GM23338 (cell line): Measurements from ENCODE around the gene OR2B2.
"Not testable (repeated sequence)": the region's sequence is repeated elsewhere in the genome, so short reads cannot be mapped to it uniquely, and the experiment has no call there.

ENCODE experiments used
- CREB1 ChIP-seq: fragments of 250-450 bp; sonication (Bioruptor Pico); IDR thresholded peaks from 2 replicates; pipeline ENCODE4 v1.5.0; 2020; ENCODE audit warnings: low read depth, mild to moderate bottlenecking, moderate library complexity
- CTCF ChIP-seq, 2 experiments: fragments of 200-600 bp in 1 of 2; sonication (generic) in 1 of 2; conservative IDR thresholded peaks; 2 replicates each; pipeline versions ENCODE4 v1.5.1 to v1.6.1; 2016 to 2017; ENCODE audit warnings: antibody characterized with exemption in 2 of 2, low read depth in 2 of 2, mild to moderate bottlenecking in 2 of 2, moderate library complexity in 1 of 2
- EZH2 ChIP-seq: fragments of 200-600 bp; sonication (generic); IDR thresholded peaks from one replicate; pipeline ENCODE4 v1.8.0; 2017; ENCODE audit warnings: antibody characterized with exemption, mild to moderate bottlenecking, low read depth; ENCODE audit not compliant: unreplicated experiment
- EZH2phosphoT487 ChIP-seq: fragments of 200-600 bp; sonication (generic); IDR thresholded peaks from one replicate; pipeline ENCODE4 v1.8.1; 2018; ENCODE audit warnings: antibody characterized with exemption; ENCODE audit not compliant: unreplicated experiment
- JUNB ChIP-seq: IDR thresholded peaks from one replicate; pipeline ENCODE4 v1.6.1; 2016; ENCODE audit warnings: antibody characterized with exemption; ENCODE audit not compliant: unreplicated experiment
- NANOG ChIP-seq: IDR thresholded peaks from 2 replicates; pipeline ENCODE4 v1.6.1; 2016; ENCODE audit warnings: antibody characterized with exemption, borderline replicate concordance
- POLR2AphosphoS5 ChIP-seq: IDR thresholded peaks from 2 replicates; pipeline ENCODE4 v1.6.1; 2016; ENCODE audit warnings: antibody characterized with exemption, low read depth
- ZNF114 ChIP-seq: fragments of 250-450 bp; sonication (Bioruptor Pico); IDR thresholded peaks from 2 replicates; pipeline ENCODE4 v1.5.0; 2020; ENCODE audit warnings: mild to moderate bottlenecking, moderate library complexity
- TF ChIP-seq, protein P1 (sequence below): IDR thresholded peaks from one replicate; pipeline ENCODE4 v1.6.1; 2018; ENCODE audit warnings: antibody characterized with exemption; ENCODE audit not compliant: unreplicated experiment

- not testable (repeated sequence) for TF ChIP-seq EZH2; CTCF (conservative IDR thresholded peaks at IDR 0.05; ENCODE audit: low read depth in 2 of 2); JUNB; POLR2AphosphoS5; EZH2phosphoT487; ZNF114 (CRISPR knock-in tag); NANOG; CREB1 (CRISPR knock-in tag)
- TF ChIP-seq, protein P1, sequence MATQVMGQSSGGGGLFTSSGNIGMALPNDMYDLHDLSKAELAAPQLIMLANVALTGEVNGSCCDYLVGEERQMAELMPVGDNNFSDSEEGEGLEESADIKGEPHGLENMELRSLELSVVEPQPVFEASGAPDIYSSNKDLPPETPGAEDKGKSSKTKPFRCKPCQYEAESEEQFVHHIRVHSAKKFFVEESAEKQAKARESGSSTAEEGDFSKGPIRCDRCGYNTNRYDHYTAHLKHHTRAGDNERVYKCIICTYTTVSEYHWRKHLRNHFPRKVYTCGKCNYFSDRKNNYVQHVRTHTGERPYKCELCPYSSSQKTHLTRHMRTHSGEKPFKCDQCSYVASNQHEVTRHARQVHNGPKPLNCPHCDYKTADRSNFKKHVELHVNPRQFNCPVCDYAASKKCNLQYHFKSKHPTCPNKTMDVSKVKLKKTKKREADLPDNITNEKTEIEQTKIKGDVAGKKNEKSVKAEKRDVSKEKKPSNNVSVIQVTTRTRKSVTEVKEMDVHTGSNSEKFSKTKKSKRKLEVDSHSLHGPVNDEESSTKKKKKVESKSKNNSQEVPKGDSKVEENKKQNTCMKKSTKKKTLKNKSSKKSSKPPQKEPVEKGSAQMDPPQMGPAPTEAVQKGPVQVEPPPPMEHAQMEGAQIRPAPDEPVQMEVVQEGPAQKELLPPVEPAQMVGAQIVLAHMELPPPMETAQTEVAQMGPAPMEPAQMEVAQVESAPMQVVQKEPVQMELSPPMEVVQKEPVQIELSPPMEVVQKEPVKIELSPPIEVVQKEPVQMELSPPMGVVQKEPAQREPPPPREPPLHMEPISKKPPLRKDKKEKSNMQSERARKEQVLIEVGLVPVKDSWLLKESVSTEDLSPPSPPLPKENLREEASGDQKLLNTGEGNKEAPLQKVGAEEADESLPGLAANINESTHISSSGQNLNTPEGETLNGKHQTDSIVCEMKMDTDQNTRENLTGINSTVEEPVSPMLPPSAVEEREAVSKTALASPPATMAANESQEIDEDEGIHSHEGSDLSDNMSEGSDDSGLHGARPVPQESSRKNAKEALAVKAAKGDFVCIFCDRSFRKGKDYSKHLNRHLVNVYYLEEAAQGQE: not testable (repeated sequence)
Measured at GRCh38 chr6:27928041-27928440, 15.8 kb upstream of the OR2B2 start.
